GM21825 (cell line): ENCODE data around the gene GABRB1.

Source experiments
- ATAC-seq: cut with Tn5 transposase; IDR thresholded peaks from one replicate; pipeline ENCODE4 v1.9.1; 2021; ENCODE audit warnings: mild to moderate bottlenecking, moderate library complexity; ENCODE audit not compliant: unreplicated experiment

GABRB1 gene

GRCh38 chr4:47207555-47207954 lies 176.2 kb downstream of the GABRB1 start:
- no peak for ATAC-seq

DNA sequence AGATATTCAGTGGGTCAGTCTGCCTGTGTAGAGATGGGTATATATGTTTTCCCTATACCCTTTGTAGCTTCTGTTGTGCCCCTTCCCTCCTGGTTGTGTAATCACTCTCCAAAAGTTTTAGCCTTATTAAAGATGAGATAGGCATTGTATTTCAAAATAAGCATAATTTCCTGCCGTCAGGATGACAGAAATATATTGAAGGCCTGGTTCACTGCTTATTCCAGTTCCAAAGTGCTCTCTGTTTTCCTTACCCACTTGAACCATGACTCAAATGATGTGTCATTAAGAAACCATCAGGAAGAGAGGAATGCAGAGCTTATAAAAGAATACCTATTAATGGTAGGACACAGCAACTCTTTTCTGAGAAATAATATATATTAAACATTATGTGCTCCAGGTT lies 178.5 kb downstream of the GABRB1 start:
- ATAC-seq, result no peak

DNA sequence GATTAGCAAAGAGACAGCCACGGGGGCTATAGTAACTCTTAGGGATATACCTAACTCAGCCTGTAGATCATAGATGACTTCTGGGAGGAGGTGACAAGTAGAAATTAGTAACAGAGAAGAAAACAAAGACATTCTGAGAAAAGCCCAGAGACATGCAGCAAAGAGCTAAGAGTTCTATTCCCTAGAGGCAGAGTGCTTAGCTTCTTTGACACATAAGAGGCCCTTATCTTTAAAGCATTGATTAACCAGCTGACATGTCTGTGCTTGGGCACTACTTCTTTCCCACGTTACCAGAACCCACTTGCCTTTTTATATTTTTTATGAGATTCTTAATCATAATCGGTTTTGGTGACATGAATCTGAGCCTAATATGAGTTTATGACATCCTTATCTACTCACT lies 179.5 kb downstream of the GABRB1 start:
- no peak for ATAC-seq

- no peak for ATAC-seq
Observed at GRCh38 chr4:47213106-47213505, 181.7 kb downstream of the GABRB1 start.

GRCh38 chr4:47213539-47213938 lies 182.2 kb downstream of the GABRB1 start:
- ATAC-seq, result no peak

DNA sequence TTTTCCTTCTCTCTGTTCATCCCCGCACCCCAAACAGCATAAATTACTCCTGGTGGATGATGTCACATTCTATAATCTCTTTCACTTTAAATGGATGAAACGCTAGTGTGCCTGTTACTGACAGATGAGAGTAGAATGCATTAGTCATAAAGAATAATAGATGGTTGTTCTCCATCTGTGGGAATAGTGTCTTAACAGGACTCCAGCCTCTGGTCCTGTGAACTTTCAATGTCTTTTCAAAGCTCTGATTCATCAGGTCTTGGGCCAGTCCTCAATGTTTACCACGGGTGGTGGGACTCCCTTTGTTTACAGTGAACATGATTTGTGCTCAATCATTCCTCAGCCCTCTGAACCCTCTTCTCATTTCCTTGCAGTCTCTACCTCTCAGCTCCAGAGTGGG lies 182.6 kb downstream of the GABRB1 start:
- no peak for ATAC-seq

GRCh38 chr4:47215759-47216158 lies 184.4 kb downstream of the GABRB1 start:
- ATAC-seq, result no peak

GRCh38 chr4:47217291-47217690 lies 185.9 kb downstream of the GABRB1 start:
- ATAC-seq, result no peak

GRCh38 chr4:47217884-47218283 lies 186.5 kb downstream of the GABRB1 start:
- no peak for ATAC-seq

GRCh38 chr4:47218631-47219030 lies 187.3 kb downstream of the GABRB1 start:
- no peak for ATAC-seq

DNA sequence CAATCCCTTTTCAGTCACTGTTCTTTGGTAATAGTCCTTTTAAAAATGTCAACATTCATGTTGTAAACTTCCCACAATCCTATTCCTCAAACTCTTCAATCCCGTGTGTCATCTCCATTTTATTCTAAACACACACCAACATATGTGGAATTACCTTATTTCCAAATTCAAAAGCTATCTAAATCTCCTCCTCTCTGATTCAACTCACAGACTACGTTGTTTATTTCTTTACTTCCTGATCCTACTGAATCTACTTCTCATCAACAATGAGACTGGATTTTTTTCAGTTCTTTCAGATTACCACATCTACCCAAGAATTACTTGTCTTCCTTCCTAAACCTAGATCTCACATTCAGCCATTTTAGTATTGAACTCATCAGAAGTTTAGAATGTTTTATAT lies 188.2 kb downstream of the GABRB1 start:
- ATAC-seq, result no peak

DNA sequence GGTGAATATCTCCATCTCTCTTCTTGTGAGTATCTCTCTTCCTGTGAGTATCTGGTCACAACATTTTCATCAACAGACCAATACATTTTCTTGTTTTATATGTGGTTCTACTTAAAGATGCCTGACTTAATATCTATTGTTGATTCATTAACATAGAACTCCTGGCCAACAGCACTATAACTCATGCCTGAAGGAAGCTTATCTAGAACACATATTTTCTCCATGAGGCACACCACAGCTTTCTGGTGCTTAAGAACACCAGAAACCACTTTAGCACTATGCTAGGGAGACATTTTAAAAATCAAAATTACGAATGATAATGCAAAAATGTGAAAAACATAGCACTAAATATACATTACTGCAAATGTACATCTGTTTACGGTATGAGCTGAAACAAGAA lies 190.4 kb downstream of the GABRB1 start:
- no peak for ATAC-seq

GRCh38 chr4:47222276-47222675 lies 190.9 kb downstream of the GABRB1 start:
- ATAC-seq, result no peak

DNA sequence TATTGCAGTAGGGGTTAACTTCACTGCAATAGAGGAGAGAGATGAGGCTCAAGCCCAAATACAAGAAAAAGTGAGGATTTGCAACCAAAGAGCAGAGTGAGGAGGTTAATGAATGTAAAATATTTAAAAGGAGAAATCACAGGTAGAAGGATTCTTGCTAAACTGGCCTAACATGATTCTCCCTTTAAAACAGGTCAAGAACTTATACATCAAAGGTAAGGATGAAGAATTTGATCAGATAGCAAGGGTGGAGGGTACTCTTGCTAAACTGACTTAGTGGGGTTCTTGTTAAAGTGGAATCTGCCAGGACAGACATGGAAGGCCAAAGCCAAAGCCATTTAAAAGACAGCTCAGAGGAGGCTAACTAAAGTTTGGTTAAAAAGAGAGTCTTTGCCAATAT lies 193.0 kb downstream of the GABRB1 start:
- ATAC-seq, result no peak

DNA sequence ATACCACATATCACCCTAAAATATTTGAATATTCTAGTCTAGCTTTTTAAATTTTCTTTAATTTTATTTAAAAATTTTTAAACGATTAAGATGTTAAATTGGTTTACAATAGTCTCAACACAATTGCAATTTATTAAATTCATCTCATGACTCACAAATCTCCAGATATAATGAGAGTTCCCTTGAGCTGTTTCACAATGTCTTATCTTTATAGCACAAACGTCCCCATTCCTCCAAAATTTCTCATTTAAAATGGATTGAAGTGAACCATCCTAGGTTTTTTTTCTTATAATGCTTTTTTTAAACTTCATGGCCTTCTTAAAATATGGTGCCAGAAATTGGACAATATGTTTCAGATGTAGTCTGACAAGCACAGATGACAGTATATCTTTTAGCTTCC lies 204.4 kb downstream of the GABRB1 start:
- ATAC-seq, result no peak

DNA sequence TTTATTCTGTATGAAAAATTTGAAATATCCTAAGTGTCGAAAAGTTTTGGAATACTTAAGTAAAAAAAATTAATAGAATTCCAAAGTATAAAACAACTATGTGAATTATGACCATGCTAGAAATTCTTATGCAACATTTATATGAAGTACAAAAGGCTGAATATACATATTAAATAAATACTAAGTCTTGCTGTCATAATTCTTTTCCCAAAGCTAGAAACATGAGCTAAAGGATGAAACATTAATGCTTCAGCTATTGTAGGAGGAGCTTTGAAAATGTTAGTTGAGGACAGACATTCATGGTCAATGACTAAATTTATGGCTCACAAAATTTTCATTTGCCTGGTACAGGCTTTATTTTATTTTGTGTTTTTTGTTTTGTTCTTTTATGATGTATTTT lies 207.3 kb downstream of the GABRB1 start:
- no peak for ATAC-seq

DNA sequence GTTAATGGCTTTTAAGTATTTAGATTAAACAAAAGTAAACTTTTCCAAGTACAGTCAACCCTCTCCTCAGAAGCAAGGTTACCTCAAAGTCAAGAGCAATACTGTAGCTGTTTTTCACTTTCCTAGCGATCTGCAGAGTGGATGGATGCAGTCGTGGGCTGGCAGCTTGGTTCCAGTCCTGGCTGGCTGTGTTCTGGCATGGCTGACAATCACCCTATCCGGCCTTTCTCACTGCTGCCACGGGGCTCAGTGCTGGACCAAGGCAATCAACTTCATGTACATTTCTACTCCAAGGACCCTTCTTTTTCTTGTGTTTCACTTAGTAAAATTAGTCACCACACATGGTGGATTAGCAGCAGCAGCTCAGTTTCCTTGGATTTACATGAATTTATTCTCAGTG lies 208.3 kb downstream of the GABRB1 start:
- no peak for ATAC-seq

- ATAC-seq, result no peak
Observed at GRCh38 chr4:47251348-47252135, 220.2 kb downstream of the GABRB1 start.

DNA sequence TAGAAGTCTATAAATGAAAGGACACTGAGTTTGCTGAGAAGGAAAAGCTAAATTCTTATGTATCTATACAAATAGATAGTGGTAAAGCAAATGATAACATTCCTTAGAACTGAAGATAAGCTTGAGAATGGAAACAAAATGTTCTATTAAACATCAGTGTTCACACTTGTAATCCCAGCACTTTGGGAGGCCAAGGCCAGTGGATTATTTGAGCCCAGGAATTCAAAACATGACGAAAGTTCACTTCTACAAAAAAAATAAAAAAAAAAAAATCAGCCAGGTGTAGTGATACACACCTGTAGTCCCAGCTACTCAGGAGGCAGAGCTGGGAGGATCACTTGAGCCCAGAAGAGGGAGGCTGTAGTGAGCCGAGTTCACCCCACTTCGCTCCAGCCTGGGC lies 232.4 kb downstream of the GABRB1 start:
- no peak for ATAC-seq

GRCh38 chr4:47270201-47270888 lies 239.0 kb downstream of the GABRB1 start:
- ATAC-seq, result no peak

- no peak for ATAC-seq
Observed at GRCh38 chr4:47271291-47271690, 239.9 kb downstream of the GABRB1 start.

DNA sequence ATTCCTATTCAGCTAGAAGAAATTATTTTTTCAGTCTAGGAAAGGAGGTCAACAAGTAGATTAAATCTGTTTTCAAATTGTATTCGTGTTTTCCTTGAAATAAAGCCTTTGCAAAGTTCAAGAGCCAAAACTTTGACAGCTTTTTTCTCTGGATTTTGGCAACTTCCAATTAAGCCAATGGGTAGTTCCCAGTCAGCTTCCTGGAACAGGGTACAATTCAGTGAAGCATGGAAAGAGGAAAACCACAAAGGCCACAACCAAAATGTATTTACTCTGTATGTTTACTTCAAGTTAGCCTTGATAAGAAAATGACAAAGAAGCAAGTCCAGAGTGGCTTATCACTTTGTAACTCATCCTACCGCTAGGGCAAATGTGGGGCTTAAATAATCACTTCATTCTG lies 243.5 kb downstream of the GABRB1 start:
- ATAC-seq, result no peak

- ATAC-seq, result no peak
Observed at GRCh38 chr4:47275595-47275994, 244.2 kb downstream of the GABRB1 start.
